SK-N-SH (cell line): ENCODE measurements around the gene ESF1. TPM values are rescaled to one million over a fixed set of nuclear protein-coding genes. Genes with fewer than 3 reads are reported as not detected.

Experiments
- CTCF ChIA-PET: fragments of 300-600, 350-600 bp; formaldehyde crosslinking; extraction: SDS; loops from one replicate; lab custom pipeline; 2021; lab: Yijun Ruan, JAX
- POLR2A ChIA-PET: fragments of 350-600 bp; sonication (Branson Sonifier 250); formaldehyde crosslinking; extraction: SDS; loops from one replicate; lab custom pipeline; 2020; ENCODE audit warnings: antibody characterized with exemption, inconsistent platforms; lab: Yijun Ruan, JAX
- DNase-seq: peaks from one replicate; pipeline ENCODE4 v3.0.0; 2012
- H2AFZ ChIP-seq: fragments of 200-600 bp; sonication (generic); 2 replicates; pipeline ENCODE4 v1.8.1; 2016; ENCODE audit warnings: antibody characterized with exemption, mild to moderate bottlenecking, low read depth
- H3F3A ChIP-seq: fragments of 200-600 bp; sonication (generic); replicated peaks from 2 replicates; pipeline ENCODE3; 2016; ENCODE audit warnings: antibody characterized with exemption, mild to moderate bottlenecking; ENCODE audit not compliant: insufficient read depth
- H3K27ac ChIP-seq, 2 experiments: fragments of 200-500 bp in 1 of 2; fragments of 200-600 bp in 1 of 2; sonication (Bioruptor generic) in 1 of 2; sonication (generic), shearing (Covaris generic) in 1 of 2; 2 replicates each; pipeline versions ENCODE4 v1.5.1 to v1.6.1; 2014 to 2016; ENCODE audit warnings: low read depth in 2 of 2, inconsistent platforms in 1 of 2, low read length in 1 of 2, mild to moderate bottlenecking in 1 of 2, mixed read lengths in 1 of 2
- H3K27me3 ChIP-seq: fragments of 200-600 bp; sonication (generic), shearing (Covaris generic); 2 replicates; pipeline ENCODE4 v1.6.1; 2016; ENCODE audit warnings: mixed run types; ENCODE audit not compliant: insufficient read depth
- H3K36me3 ChIP-seq, 2 experiments: fragments of 200-500 bp in 1 of 2; fragments of 200-600 bp in 1 of 2; sonication (Bioruptor generic) in 1 of 2; sonication (generic) in 1 of 2; replicated peaks in 1 of 2; 2 replicates each; pipeline versions ENCODE3 to v1.5.1; 2014 to 2016; ENCODE audit warnings: low read length in 1 of 2, mild to moderate bottlenecking in 1 of 2; ENCODE audit not compliant: insufficient read depth in 2 of 2, control insufficient read depth in 1 of 2
- H3K4me1 ChIP-seq, 2 experiments: fragments of 200-500 bp in 1 of 2; fragments of 200-600 bp in 1 of 2; sonication (Bioruptor generic) in 1 of 2; sonication (generic), shearing (Covaris generic) in 1 of 2; 2 replicates each; pipeline versions ENCODE4 v1.5.1 to v1.6.1; 2014 to 2016; ENCODE audit warnings: low read depth in 1 of 2, low read length in 1 of 2, mixed run types in 1 of 2; ENCODE audit not compliant: insufficient read depth in 2 of 2, control insufficient read depth in 1 of 2
- H3K4me2 ChIP-seq: fragments of 200-600 bp; sonication (generic), shearing (Covaris generic); 2 replicates; pipeline ENCODE4 v1.6.1; 2017; ENCODE audit warnings: mixed run types
- H3K4me3 ChIP-seq, 2 experiments: fragments of 200-500 bp in 1 of 2; fragments of 200-600 bp in 1 of 2; sonication (Bioruptor generic) in 1 of 2; sonication (generic), shearing (Covaris generic) in 1 of 2; 2 replicates each; pipeline versions ENCODE4 v1.5.1 to v1.8.1; 2014 to 2016; ENCODE audit warnings: low read depth in 2 of 2, inconsistent platforms in 1 of 2, low read length in 1 of 2, mild to moderate bottlenecking in 1 of 2, mixed read lengths in 1 of 2, moderate library complexity in 1 of 2
- H3K79me2 ChIP-seq: fragments of 200-600 bp; sonication (generic); 2 replicates; pipeline ENCODE4 v1.8.1; 2017; ENCODE audit warnings: mild to moderate bottlenecking; ENCODE audit not compliant: insufficient read depth
- H3K9ac ChIP-seq: fragments of 200-600 bp; sonication (generic); 2 replicates; pipeline ENCODE4 v1.6.1; 2017; ENCODE audit warnings: mixed run types
- H3K9me2 ChIP-seq: fragments of 200-600 bp; sonication (generic); 2 replicates; pipeline ENCODE4 v1.6.1; 2017; ENCODE audit warnings: mixed run types
- H3K9me3 ChIP-seq: fragments of 200-600 bp; sonication (generic); 2 replicates; pipeline ENCODE4 v1.6.1; 2017; ENCODE audit warnings: mixed run types, mild to moderate bottlenecking, moderate library complexity
- H4K20me1 ChIP-seq: fragments of 200-600 bp; sonication (generic); 2 replicates; pipeline ENCODE4 v1.6.1; 2017; ENCODE audit warnings: mild to moderate bottlenecking, mixed run types; ENCODE audit not compliant: insufficient read depth
- CHD2 ChIP-seq: fragments of 150-350 bp; IDR thresholded peaks from 2 replicates; pipeline ENCODE4 v1.6.1; 2018; ENCODE audit warnings: low read length; ENCODE audit not compliant: partially characterized antibody
- EZH2phosphoT487 ChIP-seq: fragments of 200-600 bp; sonication (generic); IDR thresholded peaks from 2 replicates; pipeline ENCODE4 v1.6.1; 2017; ENCODE audit warnings: low read depth, mixed run types, mild to moderate bottlenecking, antibody characterized with exemption, moderate library complexity, borderline replicate concordance
- FOSL2 ChIP-seq: IDR thresholded peaks from 2 replicates; pipeline ENCODE4 v1.4.0; 2012; ENCODE audit warnings: low read depth, mild to moderate bottlenecking, moderate library complexity, borderline replicate concordance
- FOXM1 ChIP-seq: IDR thresholded peaks from 2 replicates; pipeline ENCODE4 v1.4.0; 2012; ENCODE audit warnings: low read depth, mild to moderate bottlenecking
- GABPA ChIP-seq: IDR thresholded peaks from 2 replicates; pipeline ENCODE4 v1.4.0; 2012; ENCODE audit warnings: low read depth, mild to moderate bottlenecking
- GATA2 ChIP-seq: sonication (generic); formaldehyde crosslinking; IDR thresholded peaks from 2 replicates; pipeline ENCODE4 v1.5.0; 2020; ENCODE audit warnings: mild to moderate bottlenecking, missing genetic modification reagents
- JUND ChIP-seq: IDR thresholded peaks from 2 replicates; pipeline ENCODE4 v1.4.0; 2012
- MAX ChIP-seq: IDR thresholded peaks from 2 replicates; pipeline ENCODE4 v1.4.0; 2012; ENCODE audit warnings: low read depth
- RAD21 ChIP-seq: IDR thresholded peaks from 2 replicates; pipeline ENCODE4 v1.6.1; 2012; ENCODE audit warnings: mild to moderate bottlenecking, low read length
- RCOR1 ChIP-seq: fragments of 150-350 bp; IDR thresholded peaks from 2 replicates; pipeline ENCODE4 v1.6.1; 2017; ENCODE audit warnings: antibody characterized with exemption, low read length
- SMC3 ChIP-seq: IDR thresholded peaks from 2 replicates; pipeline ENCODE4 v1.6.1; 2012; ENCODE audit warnings: low read depth, low read length, improper control_type of control experiment
- YY1 ChIP-seq: IDR thresholded peaks from 2 replicates; pipeline ENCODE4 v1.4.0; 2012; ENCODE audit warnings: low read depth, mild to moderate bottlenecking
- WGBS: methylation state at CpG from one replicate; pipeline ENCODE4 v1.1.6; 2017; ENCODE audit warnings: low lambda C conversion rate; 5-methylcytosine and 5-hydroxymethylcytosine counted together
- polyA plus RNA-seq, 3 experiments: library from polyadenylated mRNA; depleted of rRNA; stranded (reverse); fragments of >200 nt; gene quantifications; 2 replicates each; pipeline ENCODE4 v1.2.3, GENCODE V29; 2012
- TF ChIP-seq, protein P1 (sequence below): IDR thresholded peaks from 2 replicates; pipeline ENCODE4 v1.4.0; 2012; ENCODE audit warnings: low read depth, borderline replicate concordance
- TF ChIP-seq, protein P2 (sequence below): IDR thresholded peaks from 2 replicates; pipeline ENCODE4 v1.4.0; 2012; ENCODE audit warnings: low read depth, borderline replicate concordance
- TF ChIP-seq, protein P3 (sequence below): fragments of 200-600 bp; sonication (generic); IDR thresholded peaks from 2 replicates; pipeline ENCODE4 v1.6.1; 2017; ENCODE audit warnings: antibody characterized with exemption, mild to moderate bottlenecking, moderate library complexity

ESF1 gene
- polyA plus RNA-seq, 1 of the 3 experiments (the other 2 are of a cell fraction), result 1.4 TPM

GRCh38 chr20:13755809-13756208, 28.9 kb downstream of the ESF1 start:
- DNase-seq, result no peak

DNA sequence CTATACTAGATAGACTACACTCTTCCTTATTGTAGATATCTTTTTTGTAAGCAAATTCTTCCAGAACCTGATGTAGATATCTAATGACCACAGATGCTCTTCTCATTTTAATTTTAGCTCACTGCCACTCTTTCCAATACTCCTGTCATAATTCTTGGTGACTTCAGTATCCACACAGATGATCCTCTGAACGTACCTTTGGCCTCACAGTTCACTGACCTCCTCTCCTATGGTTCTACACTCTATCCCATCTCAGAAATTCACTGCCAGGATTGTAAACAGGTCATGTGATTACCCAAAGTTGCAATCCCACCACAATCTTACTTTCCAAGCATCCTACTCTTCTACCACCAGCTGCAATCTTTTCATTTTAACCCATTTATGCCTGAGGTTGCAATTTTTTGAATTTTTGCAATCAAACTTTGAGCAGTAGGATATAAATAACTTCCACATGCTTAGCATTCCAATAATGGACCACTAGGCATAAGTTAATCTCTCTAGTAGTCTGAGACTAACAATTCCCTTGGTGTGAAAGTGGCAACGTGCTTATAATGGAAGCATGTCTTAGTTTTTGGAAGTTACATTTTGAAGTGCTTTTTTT, 31.2 kb downstream of the ESF1 start:
- H3K4me1 ChIP-seq, result no peaks in the 10 kb centered on the region
- no peak overlapping the region for H3K9ac ChIP-seq
- H3F3A ChIP-seq, result no peaks in the 10 kb centered on the region
- no peak overlapping the region for H3K4me2 ChIP-seq
- no peaks in the 10 kb centered on the region for H3K79me2 ChIP-seq
- WGBS, result 94% methylated on average over 2 of the region's 2 CpGs
- H3K36me3 ChIP-seq, result peaks cover 32 to 56% of the 10 kb centered on the region in 2 experiments
- no peak for TF ChIP-seq CHD2
- TF ChIP-seq MAX, result no peak
- TF ChIP-seq FOSL2, result no peak
- TF ChIP-seq RCOR1, result no peak
- TF ChIP-seq, protein P1, sequence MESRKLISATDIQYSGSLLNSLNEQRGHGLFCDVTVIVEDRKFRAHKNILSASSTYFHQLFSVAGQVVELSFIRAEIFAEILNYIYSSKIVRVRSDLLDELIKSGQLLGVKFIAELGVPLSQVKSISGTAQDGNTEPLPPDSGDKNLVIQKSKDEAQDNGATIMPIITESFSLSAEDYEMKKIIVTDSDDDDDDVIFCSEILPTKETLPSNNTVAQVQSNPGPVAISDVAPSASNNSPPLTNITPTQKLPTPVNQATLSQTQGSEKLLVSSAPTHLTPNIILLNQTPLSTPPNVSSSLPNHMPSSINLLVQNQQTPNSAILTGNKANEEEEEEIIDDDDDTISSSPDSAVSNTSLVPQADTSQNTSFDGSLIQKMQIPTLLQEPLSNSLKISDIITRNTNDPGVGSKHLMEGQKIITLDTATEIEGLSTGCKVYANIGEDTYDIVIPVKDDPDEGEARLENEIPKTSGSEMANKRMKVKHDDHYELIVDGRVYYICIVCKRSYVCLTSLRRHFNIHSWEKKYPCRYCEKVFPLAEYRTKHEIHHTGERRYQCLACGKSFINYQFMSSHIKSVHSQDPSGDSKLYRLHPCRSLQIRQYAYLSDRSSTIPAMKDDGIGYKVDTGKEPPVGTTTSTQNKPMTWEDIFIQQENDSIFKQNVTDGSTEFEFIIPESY, result no peak
- TF ChIP-seq YY1, result no peak
- no peak for TF ChIP-seq EZH2phosphoT487
- no peak for TF ChIP-seq FOXM1
- TF ChIP-seq, protein P2, sequence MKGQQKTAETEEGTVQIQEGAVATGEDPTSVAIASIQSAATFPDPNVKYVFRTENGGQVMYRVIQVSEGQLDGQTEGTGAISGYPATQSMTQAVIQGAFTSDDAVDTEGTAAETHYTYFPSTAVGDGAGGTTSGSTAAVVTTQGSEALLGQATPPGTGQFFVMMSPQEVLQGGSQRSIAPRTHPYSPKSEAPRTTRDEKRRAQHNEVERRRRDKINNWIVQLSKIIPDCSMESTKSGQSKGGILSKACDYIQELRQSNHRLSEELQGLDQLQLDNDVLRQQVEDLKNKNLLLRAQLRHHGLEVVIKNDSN, result no peak
- no peak for TF ChIP-seq JUND
- TF ChIP-seq GATA2 (CRISPR knock-in tag), result no peak
- no peak for TF ChIP-seq SMC3
- H3K27me3 ChIP-seq, result no peaks in the 10 kb centered on the region
- H3K4me3 ChIP-seq, result no peak overlapping the region
- no peak overlapping the region for H2AFZ ChIP-seq
- no peaks in the 10 kb centered on the region for H3K9me2 ChIP-seq
- ChIA-PET CTCF (interaction anchor here (1.2 to 1.9 kb wide), 2 partner anchors 12 to 429 kb away, joined by 3 to 5 read pairs; no protein-coding TSS in a partner anchor), POLR2A (no interaction called here)
- no peak for DNase-seq
- H3K27ac ChIP-seq, result no peak overlapping the region
- no peaks in the 10 kb centered on the region for H4K20me1 ChIP-seq
- H3K9me3 ChIP-seq, result no peaks in the 10 kb centered on the region

More at GRCh38 chr20:13755809-13756208, 28.9 kb downstream of the ESF1 start:
- Histone ChIP-seq H4K20me1 (no peaks in the 10 kb centered on the region), H3K4me3 (no peak overlapping the region), H3K79me2 (no peaks in the 10 kb centered on the region), H2AFZ (no peak overlapping the region), H3K4me1 (no peaks in the 10 kb centered on the region), H3K36me3 (peaks cover 42 to 71% of the 10 kb centered on the region in 2 experiments), H3K27me3 (no peaks in the 10 kb centered on the region), H3K9me2 (no peaks in the 10 kb centered on the region), H3K9me3 (no peaks in the 10 kb centered on the region)
- CTCF ChIA-PET, result interaction anchor here (0.7 to 1.9 kb wide), 3 partner anchors 145 to 431 kb away, joined by 3 to 5 read pairs (median 3); no protein-coding TSS in a partner anchor
- POLR2A ChIA-PET, result no interaction called here
- TF ChIP-seq MAX, result no peak
- TF ChIP-seq JUND, result no peak
- no peak for TF ChIP-seq YY1
- TF ChIP-seq GABPA, result no peak
- TF ChIP-seq, protein P3, sequence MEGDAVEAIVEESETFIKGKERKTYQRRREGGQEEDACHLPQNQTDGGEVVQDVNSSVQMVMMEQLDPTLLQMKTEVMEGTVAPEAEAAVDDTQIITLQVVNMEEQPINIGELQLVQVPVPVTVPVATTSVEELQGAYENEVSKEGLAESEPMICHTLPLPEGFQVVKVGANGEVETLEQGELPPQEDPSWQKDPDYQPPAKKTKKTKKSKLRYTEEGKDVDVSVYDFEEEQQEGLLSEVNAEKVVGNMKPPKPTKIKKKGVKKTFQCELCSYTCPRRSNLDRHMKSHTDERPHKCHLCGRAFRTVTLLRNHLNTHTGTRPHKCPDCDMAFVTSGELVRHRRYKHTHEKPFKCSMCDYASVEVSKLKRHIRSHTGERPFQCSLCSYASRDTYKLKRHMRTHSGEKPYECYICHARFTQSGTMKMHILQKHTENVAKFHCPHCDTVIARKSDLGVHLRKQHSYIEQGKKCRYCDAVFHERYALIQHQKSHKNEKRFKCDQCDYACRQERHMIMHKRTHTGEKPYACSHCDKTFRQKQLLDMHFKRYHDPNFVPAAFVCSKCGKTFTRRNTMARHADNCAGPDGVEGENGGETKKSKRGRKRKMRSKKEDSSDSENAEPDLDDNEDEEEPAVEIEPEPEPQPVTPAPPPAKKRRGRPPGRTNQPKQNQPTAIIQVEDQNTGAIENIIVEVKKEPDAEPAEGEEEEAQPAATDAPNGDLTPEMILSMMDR, result no peak
- no peak for TF ChIP-seq RCOR1
- TF ChIP-seq RAD21, result 0 out of 2 replicates have a peak, but pooled peaks have one; percentile 18
- TF ChIP-seq, all 33 proteins: peak for 1
- 80% methylated on average over 5 of the region's 5 CpGs for WGBS
- Histone ChIP-seq H3K27ac (no peak overlapping the region), H3K9ac (no peak overlapping the region), H3F3A (no peaks in the 10 kb centered on the region), H3K4me2 (no peak overlapping the region)
